GM20000 (cell line): ENCODE data around the gene IQGAP3.

ENCODE experiments used
- DNase-seq: peaks from one replicate; pipeline ENCODE4 v3.0.0; 2012; ENCODE audit warnings: low spot score
- TF ChIP-seq, protein P1 (sequence below): IDR thresholded peaks from 2 replicates; pipeline ENCODE4 v1.5.1; 2012; ENCODE audit warnings: mild to moderate bottlenecking, control low read depth; ENCODE audit errors: extremely low read depth, missing control alignments

The IQGAP3 gene

DNA sequence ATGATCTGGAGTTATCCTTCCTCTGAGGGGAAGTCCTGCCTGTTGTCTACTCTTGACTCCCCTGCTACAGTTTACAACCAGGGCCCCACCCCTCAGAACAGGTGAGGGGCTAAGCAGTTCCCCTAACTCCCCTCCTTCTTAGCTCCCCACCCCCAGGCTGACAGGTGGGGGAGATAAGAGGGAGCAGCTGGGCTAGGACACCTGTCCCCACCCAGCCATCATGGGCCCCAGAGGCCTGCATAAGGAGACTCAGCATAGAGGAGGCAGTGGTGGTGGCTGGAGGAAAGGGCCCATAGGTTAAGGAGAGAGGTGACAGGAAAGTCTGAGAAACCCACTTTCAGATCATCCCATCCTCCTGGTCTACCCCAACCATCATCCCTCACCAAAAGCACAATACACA lies 78.6 kb downstream of the IQGAP3 start:
- TF ChIP-seq, protein P1, sequence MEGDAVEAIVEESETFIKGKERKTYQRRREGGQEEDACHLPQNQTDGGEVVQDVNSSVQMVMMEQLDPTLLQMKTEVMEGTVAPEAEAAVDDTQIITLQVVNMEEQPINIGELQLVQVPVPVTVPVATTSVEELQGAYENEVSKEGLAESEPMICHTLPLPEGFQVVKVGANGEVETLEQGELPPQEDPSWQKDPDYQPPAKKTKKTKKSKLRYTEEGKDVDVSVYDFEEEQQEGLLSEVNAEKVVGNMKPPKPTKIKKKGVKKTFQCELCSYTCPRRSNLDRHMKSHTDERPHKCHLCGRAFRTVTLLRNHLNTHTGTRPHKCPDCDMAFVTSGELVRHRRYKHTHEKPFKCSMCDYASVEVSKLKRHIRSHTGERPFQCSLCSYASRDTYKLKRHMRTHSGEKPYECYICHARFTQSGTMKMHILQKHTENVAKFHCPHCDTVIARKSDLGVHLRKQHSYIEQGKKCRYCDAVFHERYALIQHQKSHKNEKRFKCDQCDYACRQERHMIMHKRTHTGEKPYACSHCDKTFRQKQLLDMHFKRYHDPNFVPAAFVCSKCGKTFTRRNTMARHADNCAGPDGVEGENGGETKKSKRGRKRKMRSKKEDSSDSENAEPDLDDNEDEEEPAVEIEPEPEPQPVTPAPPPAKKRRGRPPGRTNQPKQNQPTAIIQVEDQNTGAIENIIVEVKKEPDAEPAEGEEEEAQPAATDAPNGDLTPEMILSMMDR, result no peak
- DNase-seq, result no peak

DNA sequence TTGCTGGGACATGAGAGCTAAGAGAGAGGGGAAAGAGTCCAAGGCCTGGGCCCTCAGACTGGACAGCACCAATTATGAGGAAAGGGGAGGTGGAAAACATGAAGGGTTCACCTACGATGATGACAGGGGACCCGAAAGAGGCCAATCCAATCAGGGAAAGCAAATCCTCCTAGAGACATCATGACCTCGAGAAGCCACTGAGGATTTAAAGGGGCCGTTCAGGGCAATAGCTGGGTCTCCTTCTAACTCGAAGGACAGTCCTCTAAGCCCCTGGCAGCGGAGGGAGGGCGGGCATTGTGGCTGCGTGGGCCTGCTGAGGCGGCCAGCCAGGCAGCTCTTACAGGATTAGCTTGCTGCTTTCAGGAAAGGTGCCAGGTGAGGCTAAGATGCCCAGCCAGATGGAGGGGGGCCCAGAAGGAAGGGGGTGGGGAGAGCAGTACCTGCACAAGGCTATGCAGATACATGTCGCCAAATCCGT lies 79.2 kb downstream of the IQGAP3 start:
- TF ChIP-seq, protein P1, result no peak
- DNase-seq, result no peak

DNA sequence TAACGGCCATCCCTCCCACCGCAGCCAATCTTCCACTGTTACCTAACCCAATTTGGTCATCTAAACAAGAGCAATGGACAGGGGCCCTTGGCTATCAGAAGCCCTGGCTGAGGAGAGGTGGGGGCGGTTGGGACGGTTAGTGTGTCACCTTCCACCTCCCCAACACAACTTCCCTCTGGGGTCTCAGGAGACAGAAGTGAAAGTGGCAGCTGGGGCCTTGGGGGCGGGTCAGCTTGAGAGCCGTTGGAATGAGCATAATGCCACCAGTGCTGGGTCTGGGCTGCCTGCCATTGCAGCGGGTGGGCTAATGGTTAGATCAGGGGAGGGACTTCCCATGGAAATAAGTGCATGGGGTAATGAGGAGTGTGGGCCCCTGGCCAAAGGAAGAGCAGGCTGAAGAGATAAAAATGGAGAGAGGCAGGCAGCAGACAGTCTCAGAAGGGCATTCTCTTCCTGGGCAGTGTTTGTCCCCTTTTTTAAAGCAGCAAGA lies 79.7 kb downstream of the IQGAP3 start:
- TF ChIP-seq, protein P1, result no peak
- no peak for DNase-seq

DNA sequence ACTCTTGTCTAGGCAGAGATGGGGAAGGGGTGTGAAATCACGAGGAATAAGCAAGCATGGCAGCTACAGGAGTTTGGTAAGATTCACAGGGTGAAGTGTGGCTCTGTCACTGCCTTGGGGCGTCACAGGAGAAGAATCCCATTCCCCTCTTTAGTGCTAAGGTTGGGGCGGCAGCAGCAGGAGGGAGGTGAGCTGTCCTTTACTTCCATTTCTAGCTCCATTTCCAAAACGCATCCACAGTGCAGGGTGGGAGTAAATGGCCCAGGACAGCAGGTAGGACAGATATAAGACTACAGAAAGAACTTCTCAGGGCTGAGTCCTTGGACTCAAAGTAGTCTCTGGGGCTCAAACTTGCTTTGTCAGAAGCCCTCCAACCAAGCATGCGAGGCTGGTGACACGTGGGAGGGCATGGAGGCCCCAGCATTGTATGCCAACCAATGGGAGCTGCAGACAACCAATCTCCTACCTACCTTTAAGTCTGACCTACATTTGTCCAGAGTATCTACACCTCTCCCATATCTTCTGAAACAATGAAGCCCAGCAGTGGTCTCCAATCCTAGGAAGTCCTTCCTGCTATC lies 80.3 kb downstream of the IQGAP3 start:
- DNase-seq, result no peak
- TF ChIP-seq, protein P1, result no peak

DNA sequence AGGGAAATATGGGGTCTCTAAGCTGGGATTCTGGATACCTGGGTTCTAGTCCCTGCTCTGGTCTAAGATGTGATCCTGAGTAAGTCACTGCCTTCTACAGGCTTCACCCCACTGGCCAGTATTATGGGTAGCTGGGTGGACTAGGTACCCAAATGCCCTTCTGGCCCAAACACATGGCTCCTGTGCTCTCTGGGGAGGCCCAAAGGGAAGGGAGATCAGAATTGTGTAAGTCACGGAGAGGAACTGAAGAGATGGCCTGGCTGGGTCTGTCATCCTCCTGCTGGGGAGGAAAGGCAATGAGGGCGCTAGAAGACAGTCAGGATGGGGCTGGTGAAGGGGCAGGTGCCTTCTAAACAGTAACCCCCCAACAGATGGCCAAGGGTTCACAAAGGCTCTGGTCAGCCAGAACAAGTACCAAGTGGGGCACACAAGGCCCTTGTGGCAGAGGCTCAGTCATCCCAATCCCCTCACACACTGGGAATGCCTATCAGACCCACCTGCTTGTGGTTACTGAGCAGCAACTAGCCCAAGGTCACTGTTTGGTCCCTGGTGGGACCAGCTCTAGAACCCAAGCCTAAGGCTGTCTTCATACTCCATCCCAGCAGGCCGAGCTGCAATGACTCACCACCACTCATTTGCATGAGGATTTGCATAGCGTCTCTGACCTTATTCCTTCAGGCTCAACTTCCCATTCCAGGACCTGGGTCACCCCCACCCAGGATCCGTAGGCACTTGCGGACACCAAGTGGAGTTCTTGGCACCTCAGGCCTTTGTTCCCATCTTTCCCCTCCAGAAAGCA lies 81.0 kb downstream of the IQGAP3 start:
- TF ChIP-seq, protein P1, result no peak
- no peak for DNase-seq

DNA sequence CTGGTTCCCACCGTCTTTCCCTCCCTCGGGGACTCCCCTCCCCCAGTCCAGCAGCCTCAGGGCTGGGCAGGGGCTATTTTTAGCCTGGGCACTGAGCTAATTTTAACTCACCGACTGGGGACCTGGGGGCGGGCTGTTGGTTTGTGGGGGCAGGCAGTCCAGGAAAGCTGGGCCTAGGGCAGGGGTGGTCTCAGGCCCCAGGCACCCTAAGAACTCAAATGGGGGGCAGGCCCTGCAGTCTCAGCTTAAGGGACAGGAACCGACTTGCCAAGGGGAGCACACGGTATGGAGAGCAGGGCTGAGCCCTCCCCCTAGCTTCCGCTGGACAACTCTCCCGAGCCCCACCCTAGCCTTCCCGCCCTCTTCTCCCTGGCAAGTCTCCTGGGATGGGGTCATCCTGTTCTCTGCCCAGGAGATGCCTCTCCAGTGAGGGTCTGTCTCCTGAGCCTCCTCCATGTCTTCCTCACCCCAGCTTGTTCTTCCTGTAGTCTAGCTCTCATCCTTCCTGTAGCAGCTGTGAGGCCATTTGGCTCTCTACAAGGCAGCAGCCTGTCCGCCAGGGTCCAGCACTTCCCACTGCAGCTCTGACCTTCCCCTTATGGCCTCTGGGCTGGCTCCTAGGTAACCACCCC lies 81.8 kb downstream of the IQGAP3 start:
- DNase-seq, result no peak
- TF ChIP-seq, protein P1, result no peak

DNA sequence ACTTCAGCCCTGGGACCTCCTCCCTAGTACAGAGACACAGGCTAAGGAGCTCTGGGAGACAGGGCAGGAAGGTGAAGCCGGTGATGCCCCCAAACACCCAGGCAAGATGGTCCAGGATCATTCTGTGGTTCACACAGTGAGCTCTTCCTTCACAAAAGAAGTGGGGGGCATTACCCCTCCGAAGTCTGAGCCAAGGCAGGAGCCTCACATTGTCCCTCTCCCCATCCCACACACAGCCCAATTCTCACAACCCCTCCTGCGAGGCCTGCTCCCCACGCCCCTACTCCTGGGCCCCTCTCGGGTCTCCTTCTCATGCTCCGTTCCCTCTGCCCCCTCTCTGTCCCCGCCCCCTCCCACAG lies 82.5 kb downstream of the IQGAP3 start:
- no peak for DNase-seq
- TF ChIP-seq, protein P1, result no peak
